GM18909 (cell line): ENCODE data around the gene PIK3R5.
"Not testable (repeated sequence)": the region's sequence is repeated elsewhere in the genome, so short reads cannot be mapped to it uniquely, and the experiment has no call there.

Source experiments
- ATAC-seq: cut with Tn5 transposase; IDR thresholded peaks from one replicate; pipeline ENCODE4 v1.9.1; 2021; ENCODE audit warnings: mild to moderate bottlenecking; ENCODE audit not compliant: unreplicated experiment, poor library complexity

Gene PIK3R5

GRCh38 chr17:8988263-8988935 lies 22.9 kb upstream of the PIK3R5 start:
- not testable (repeated sequence) for ATAC-seq

- ATAC-seq = no peak
These were observed 20.8 kb upstream of the PIK3R5 start for GRCh38 chr17:8986295-8986694.

GRCh38 chr17:8985054-8985701 lies 19.7 kb upstream of the PIK3R5 start:
- no peak for ATAC-seq

GRCh38 chr17:8984225-8984624 lies 18.7 kb upstream of the PIK3R5 start:
- ATAC-seq = not testable (repeated sequence)

GRCh38 chr17:8981443-8981842 lies 15.9 kb upstream of the PIK3R5 start:
- ATAC-seq = no peak

- ATAC-seq = no peak
These were observed 14.2 kb upstream of the PIK3R5 start for GRCh38 chr17:8979715-8980114.

- no peak for ATAC-seq
These were observed 11.1 kb upstream of the PIK3R5 start for GRCh38 chr17:8976638-8977037.

GRCh38 chr17:8975091-8975725 lies 9.7 kb upstream of the PIK3R5 start:
- ATAC-seq = no peak

GRCh38 chr17:8969901-8970300 lies 4.4 kb upstream of the PIK3R5 start:
- no peak for ATAC-seq

- ATAC-seq = no peak
These were observed 3.0 kb upstream of the PIK3R5 start for GRCh38 chr17:8968503-8968902.

- ATAC-seq = no peak
These were observed 2.4 kb upstream of the PIK3R5 start for GRCh38 chr17:8967861-8968260.

GRCh38 chr17:8966926-8967325 lies 1.4 kb upstream of the PIK3R5 start:
- ATAC-seq = no peak

GRCh38 chr17:8964801-8965393 lies 610 bp downstream of the PIK3R5 start:
- ATAC-seq = peak; percentile 26

GRCh38 chr17:8963647-8964258 lies 1.8 kb downstream of the PIK3R5 start:
- ATAC-seq = no peak

- no peak for ATAC-seq
These were observed 2.5 kb downstream of the PIK3R5 start for GRCh38 chr17:8963014-8963413.

- no peak for ATAC-seq
These were observed 3.7 kb downstream of the PIK3R5 start for GRCh38 chr17:8961829-8962228.

GRCh38 chr17:8960325-8961140 lies 5.0 kb downstream of the PIK3R5 start:
- no peak for ATAC-seq

GRCh38 chr17:8959312-8959918 lies 6.1 kb downstream of the PIK3R5 start:
- no peak for ATAC-seq

GRCh38 chr17:8957721-8958120 lies 7.8 kb downstream of the PIK3R5 start:
- no peak for ATAC-seq

GRCh38 chr17:8956465-8956902 lies 9.0 kb downstream of the PIK3R5 start:
- ATAC-seq = peak; percentile 55
